ENCODE results near the gene ZNF91.

DNA sequence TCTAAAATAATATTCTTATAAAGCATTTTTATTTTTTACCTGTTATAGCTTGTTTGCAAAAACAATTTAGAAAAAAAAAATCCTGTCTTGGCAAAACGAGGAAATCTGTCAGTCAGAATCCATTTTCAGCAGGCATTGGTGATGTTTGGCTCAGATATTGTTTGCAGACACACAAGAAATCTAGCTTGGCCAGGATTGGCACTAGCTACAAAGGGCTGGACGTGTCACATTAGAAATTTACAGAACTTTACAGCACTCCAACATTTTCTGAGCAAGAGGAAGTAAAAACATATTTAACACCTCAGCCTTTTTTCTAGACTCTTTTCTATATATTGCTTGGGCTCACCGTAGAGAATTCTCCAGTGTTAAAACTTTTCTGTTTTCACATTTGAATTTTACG is 9.9 kb downstream of the ZNF91 start:
- TF ChIP-seq, protein P1, sequence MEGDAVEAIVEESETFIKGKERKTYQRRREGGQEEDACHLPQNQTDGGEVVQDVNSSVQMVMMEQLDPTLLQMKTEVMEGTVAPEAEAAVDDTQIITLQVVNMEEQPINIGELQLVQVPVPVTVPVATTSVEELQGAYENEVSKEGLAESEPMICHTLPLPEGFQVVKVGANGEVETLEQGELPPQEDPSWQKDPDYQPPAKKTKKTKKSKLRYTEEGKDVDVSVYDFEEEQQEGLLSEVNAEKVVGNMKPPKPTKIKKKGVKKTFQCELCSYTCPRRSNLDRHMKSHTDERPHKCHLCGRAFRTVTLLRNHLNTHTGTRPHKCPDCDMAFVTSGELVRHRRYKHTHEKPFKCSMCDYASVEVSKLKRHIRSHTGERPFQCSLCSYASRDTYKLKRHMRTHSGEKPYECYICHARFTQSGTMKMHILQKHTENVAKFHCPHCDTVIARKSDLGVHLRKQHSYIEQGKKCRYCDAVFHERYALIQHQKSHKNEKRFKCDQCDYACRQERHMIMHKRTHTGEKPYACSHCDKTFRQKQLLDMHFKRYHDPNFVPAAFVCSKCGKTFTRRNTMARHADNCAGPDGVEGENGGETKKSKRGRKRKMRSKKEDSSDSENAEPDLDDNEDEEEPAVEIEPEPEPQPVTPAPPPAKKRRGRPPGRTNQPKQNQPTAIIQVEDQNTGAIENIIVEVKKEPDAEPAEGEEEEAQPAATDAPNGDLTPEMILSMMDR (conservative IDR thresholded peaks at IDR 0.05) = no peak
- no peak for TF ChIP-seq EZH2 (IDR thresholded peaks at IDR 0.05; ENCODE audit: low read depth)
